Thoracic aorta (tissue), 2 donors: ENCODE results near the gene TLE1. TPM values are rescaled to one million over a fixed set of nuclear protein-coding genes. Genes with fewer than 3 reads are reported as not detected.

Experiments
- ATAC-seq: fragments of 150-250 bp; one replicate; pipeline ENCODE4 v1.8.0; 2017; ENCODE audit warnings: low read depth; ENCODE audit not compliant: insufficient number of reproducible peaks, low FRiP score
- DNase-seq: peaks from one replicate; pipeline ENCODE4 v3.0.0-alpha.2; 2020; ENCODE audit warnings: low spot score
- H3K27ac ChIP-seq, 2 donors: fragments of 200-600 bp; sonication (generic); 1 replicate in 1 of 2; 2 replicates in 1 of 2; pipeline ENCODE4 v1.5.1; 2016; ENCODE audit warnings: mild to moderate bottlenecking in 2 of 2, moderate library complexity in 2 of 2
- H3K27me3 ChIP-seq: fragments of 200-600 bp; sonication (generic); replicated peaks from 2 replicates; pipeline ENCODE4 v1.6.0; 2016; ENCODE audit warnings: mild to moderate bottlenecking; ENCODE audit not compliant: insufficient read depth
- H3K36me3 ChIP-seq: fragments of 200-600 bp; sonication (generic); one replicate; pipeline ENCODE4 v1.5.1; 2016
- H3K4me1 ChIP-seq, 2 donors: fragments of 200-600 bp; sonication (generic); 1 replicate in 1 of 2; 2 replicates in 1 of 2; pipeline versions ENCODE4 v1.5.1 to v1.6.0; 2016; ENCODE audit warnings: low read depth in 2 of 2, mild to moderate bottlenecking in 1 of 2; ENCODE audit not compliant: control insufficient read depth in 1 of 2
- H3K4me3 ChIP-seq: fragments of 200-600 bp; sonication (generic); 2 replicates; pipeline ENCODE4 v1.5.1; 2016; ENCODE audit warnings: mild to moderate bottlenecking
- H3K9me3 ChIP-seq: fragments of 200-600 bp; sonication (generic); 2 replicates; pipeline ENCODE4 v1.5.1; 2016
- CTCF ChIP-seq: fragments of 200-600 bp; sonication (generic); IDR thresholded peaks from one replicate; pipeline ENCODE4 v1.5.1; 2019; ENCODE audit warnings: antibody characterized with exemption
- total RNA-seq, 2 donors: library from RNA; depleted of rRNA; stranded (reverse); fragments of >200 nt; gene quantifications; one replicate each; pipeline versions ENCODE4 v1.1.0 to v1.2.3, GENCODE V29; 2016

Gene TLE1
- total RNA-seq, 2 donors from 2014 or later, result 69.7 to 74.1 TPM

- DNase-seq (no peak), ATAC-seq (no peak)
- no peaks in the 10 kb centered on the region for H3K27me3 ChIP-seq
- no peak for TF ChIP-seq CTCF
- H3K4me3 ChIP-seq, result peak overlapping the region; percentile 61
- H3K27ac ChIP-seq, result no peak overlapping the region
- no peaks in the 10 kb centered on the region for H3K36me3 ChIP-seq
- peaks cover 20 to 69% of the 10 kb centered on the region in 2 donors for H3K4me1 ChIP-seq
- no peaks in the 10 kb centered on the region for H3K9me3 ChIP-seq
Measured at GRCh38 chr9:81682177-81682576, 7.2 kb downstream of the TLE1 start.

DNA sequence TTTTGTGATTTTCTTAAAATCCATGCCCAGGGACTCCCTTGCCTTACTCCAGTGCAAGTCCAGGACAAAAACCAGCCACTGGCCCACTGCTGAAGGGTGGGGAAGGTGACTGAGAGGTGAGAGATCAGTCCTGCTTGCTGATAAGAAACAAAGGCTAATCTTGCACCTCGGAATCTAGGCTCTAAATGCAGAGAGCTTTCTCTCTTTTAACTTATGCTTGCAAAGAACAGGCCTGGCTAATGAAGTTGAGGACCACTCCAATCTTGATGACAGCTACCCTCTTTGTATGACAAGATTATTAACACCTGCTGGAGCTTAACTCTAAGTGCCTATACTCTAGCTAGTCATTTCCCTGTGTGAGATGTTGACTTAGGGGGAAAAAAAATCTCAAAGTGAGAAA, 8.8 kb downstream of the TLE1 start:
- DNase-seq (no peak), ATAC-seq (no peak)
- no peak for TF ChIP-seq CTCF
- no peaks in the 10 kb centered on the region for H3K36me3 ChIP-seq
- no peaks in the 10 kb centered on the region for H3K27me3 ChIP-seq
- no peak overlapping the region for H3K27ac ChIP-seq
- H3K4me3 ChIP-seq, result no peak overlapping the region
- H3K9me3 ChIP-seq, result no peaks in the 10 kb centered on the region
- H3K4me1 ChIP-seq, result peaks cover 19 to 64% of the 10 kb centered on the region in 2 donors

GRCh38 chr9:81680006-81680405, 9.3 kb downstream of the TLE1 start:
- no peaks in the 10 kb centered on the region for H3K36me3 ChIP-seq
- peaks cover 15 to 64% of the 10 kb centered on the region in 2 donors for H3K4me1 ChIP-seq
- ATAC-seq, result no peak
- no peaks in the 10 kb centered on the region for H3K27me3 ChIP-seq
- H3K4me3 ChIP-seq, result no peak overlapping the region
- no peaks in the 10 kb centered on the region for H3K9me3 ChIP-seq
- TF ChIP-seq CTCF, result no peak
- no peak overlapping the region for H3K27ac ChIP-seq
- DNase-seq, result no peak

DNA sequence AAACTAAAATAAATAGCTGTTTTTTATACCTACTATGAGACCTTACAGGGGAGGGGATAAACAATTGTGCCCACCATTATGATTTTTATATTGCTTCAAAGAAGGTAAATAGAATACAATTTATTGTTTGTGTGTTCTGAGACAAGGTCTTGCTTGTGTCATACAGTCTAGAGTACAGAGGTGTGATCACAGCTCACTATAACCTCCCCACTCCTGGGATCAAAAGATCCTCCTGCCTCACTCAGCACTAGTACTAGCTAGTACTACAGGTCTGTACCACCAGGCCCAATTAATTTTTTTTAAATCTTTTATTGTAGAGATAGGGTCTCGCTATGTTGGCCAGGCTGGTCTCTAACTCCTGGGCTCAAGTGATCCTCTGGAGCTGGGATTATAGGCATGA, 11.3 kb downstream of the TLE1 start:
- Histone ChIP-seq H3K9me3 (no peaks in the 10 kb centered on the region), H3K27me3 (no peaks in the 10 kb centered on the region), H3K36me3 (no peaks in the 10 kb centered on the region), H3K27ac (no peak overlapping the region), H3K4me1 (peaks cover 5 to 46% of the 10 kb centered on the region in 2 donors), H3K4me3 (no peak overlapping the region)
- no peak for DNase-seq
- no peak for TF ChIP-seq CTCF
- no peak for ATAC-seq

DNA sequence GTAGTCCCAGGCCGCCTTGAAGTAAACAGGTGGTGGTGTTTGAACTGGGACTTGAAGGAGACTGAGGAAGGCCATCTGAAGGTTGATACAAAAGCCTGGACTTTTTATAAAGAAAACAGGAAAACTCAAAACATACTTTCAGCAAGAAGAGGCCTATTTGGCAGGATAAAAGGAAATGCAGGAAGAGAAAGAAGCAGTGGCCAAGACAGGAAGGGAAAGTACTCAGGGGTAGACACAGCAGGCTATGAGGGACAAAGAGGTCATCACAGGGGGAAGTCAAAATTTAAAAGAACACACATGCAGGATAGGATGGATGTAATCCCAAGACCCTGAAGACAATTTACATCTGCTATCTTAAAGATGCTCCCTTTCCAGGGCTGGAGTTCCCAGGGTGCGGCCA, 13.0 kb downstream of the TLE1 start:
- DNase-seq (no peak), ATAC-seq (no peak)
- H3K4me3 ChIP-seq, result no peak overlapping the region
- peaks cover 5 to 37% of the 10 kb centered on the region in 2 donors for H3K4me1 ChIP-seq
- no peaks in the 10 kb centered on the region for H3K9me3 ChIP-seq
- no peaks in the 10 kb centered on the region for H3K36me3 ChIP-seq
- TF ChIP-seq CTCF, result no peak
- H3K27ac ChIP-seq, result no peak overlapping the region
- no peaks in the 10 kb centered on the region for H3K27me3 ChIP-seq
